HG03520 (cell line): ENCODE measurements around the gene NODAL.
"Not testable (repeated sequence)": the region's sequence is repeated elsewhere in the genome, so short reads cannot be mapped to it uniquely, and the experiment has no call there.

Source experiments
- ATAC-seq: cut with Tn5 transposase; IDR thresholded peaks from one replicate; pipeline ENCODE4 v1.9.1; 2021; ENCODE audit warnings: mild to moderate bottlenecking, moderate library complexity; ENCODE audit not compliant: unreplicated experiment

NODAL gene

DNA sequence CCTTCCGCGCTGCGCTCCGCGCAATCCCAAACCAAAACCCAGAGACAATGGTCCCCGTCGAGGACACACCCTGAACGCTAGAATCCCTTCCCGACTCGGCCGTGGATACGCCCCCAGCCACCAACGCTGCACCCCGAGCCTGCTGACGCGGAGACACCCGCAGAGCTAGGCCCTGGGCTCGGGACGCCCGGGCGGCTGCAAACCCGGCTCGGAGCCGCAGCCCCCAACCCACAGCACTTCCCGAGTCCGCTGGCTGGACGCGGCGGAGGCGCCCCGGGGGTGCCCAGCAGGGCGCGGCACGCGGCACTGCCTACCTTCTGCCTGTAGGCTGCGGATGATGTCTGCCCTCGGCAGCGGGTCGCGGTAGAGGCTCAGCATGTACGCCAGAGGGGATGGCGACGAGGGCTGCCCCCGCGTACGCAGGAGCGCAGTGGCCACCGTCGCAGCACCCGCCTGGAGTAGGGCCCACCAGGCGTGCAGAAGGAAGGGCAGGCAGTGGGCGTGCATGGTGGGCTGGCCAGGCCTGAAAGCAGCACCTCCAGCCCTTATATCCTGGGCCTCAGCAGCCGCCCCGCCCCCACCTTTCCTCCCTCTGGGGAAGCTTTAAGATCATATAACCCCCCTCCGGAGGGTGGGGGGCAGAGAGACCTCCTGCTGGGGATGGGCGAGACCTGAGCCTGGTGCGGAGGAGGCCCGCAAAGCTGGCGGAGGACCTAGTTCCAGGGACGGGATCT, at the start of gene NODAL:
Gene NODAL (minus strand): TSS at position 521 of the 734 bp plus-strand sequence. CDS start 14 bp downstream, at position 507.
- no peak for ATAC-seq

DNA sequence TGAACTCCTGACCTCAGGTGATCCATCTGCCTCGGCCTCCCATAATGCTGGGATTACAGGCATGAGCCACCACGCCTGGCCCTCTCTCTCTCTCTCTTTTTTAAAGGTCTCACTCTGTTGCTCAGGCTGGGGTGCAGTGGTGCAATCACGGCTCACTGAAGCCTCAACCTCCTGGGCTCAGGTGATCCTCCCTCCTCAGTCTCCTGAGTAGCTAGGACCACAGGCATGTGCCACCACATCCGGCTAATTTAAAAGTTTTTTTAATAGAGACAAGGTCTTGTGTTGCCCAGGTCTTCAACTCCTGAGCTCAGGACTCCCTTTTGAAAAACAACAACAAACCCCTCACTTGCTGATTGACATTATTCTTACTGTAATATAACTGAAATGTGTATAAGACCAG, 48.7 kb upstream of the NODAL start:
- no peak for ATAC-seq

DNA sequence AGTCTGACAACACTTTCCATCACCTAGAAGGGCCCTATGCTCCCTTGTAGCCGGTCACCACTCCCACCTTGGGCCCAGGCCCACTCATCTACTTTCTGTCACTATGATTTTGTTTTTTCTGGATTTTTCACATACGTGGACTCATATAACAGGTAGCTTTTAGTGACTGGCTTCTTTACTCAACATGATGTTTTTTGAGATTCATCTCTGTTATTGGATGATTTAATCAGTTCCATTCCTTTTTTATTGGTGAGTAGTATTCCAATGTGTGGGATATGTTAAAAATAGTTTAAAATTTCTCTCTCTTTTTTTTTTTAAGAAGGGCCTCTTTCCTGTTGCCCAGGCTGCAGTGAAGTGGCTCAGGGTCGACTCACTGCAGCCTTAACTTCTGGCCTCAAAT, 46.3 kb upstream of the NODAL start:
- ATAC-seq = no peak

DNA sequence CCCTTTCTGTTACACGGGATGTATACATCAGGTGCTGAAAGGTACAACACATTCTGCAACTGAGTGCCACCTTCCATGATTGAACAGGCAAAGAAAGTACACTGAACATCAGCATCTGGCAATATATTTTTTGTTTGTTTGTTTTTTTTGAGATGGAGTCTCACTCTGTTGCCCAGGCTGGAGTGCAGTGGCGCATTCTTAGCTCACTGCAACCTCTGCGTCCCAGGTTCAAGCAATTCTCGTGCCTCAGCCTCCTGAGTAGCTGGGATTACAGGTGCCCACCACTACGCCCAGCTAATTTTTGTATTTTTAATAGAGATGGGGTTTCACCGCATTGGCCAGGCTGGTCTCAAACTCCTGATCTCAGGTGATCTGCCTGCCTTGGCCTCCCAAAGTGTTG, 42.4 kb upstream of the NODAL start:
- ATAC-seq = not testable (repeated sequence)

GRCh38 chr10:70482982-70483760, 41.7 kb upstream of the NODAL start:
- no peak for ATAC-seq

GRCh38 chr10:70481831-70482530, 40.5 kb upstream of the NODAL start:
- ATAC-seq = no peak

DNA sequence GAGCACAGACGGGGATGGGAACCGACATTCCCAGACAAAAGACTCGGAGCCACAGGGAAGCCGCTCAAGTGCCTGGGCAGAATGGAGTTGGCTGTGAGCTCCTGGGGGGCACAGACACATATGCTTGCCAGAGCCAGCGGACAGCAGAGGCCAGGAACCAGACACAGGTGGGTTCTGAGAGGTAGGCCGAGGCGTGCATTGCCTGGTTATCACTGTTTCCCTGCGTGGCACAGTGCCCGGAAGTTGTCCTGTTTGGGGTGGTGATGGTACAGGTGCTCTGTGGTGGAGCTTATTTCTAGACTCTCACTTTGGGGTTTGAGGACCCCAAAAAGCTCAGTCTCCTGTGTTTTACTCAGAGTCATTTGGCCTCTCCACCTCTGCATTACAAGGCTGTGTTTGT, 39.6 kb upstream of the NODAL start:
- no peak for ATAC-seq

DNA sequence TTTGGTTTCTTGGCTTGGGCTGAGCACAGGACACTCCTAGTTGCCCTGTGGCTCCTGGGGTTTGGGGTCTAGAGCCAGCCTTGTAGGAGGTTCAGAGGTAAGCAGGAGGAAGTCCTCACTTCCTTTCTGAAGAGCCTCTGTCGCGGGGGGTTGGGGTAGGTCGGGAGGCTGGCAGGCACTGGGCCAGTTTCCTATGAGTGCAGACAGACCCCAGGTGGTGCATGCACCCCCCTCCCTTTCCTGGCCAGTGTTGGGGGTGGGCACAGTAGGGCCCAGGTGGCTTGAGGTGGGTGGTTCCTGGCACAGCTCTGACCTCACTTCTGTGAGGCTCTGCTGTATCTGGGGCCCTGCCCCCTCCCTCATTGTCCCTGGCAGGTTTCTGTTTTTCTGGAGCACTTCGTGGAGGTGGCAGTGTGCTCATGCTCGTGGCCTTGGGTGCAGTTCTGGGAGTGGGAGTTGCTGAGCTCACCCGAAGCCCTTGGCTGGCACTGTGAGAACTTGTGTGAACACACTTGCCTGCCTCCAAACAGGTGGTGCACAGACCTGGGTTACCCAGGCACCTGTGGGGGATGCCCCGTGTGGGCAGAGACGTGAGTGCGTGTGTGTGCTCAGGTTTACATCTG, 38.9 kb upstream of the NODAL start:
- ATAC-seq = no peak

GRCh38 chr10:70479626-70480238, 38.3 kb upstream of the NODAL start:
- ATAC-seq = no peak

GRCh38 chr10:70479165-70479581, 37.7 kb upstream of the NODAL start:
- ATAC-seq = no peak

DNA sequence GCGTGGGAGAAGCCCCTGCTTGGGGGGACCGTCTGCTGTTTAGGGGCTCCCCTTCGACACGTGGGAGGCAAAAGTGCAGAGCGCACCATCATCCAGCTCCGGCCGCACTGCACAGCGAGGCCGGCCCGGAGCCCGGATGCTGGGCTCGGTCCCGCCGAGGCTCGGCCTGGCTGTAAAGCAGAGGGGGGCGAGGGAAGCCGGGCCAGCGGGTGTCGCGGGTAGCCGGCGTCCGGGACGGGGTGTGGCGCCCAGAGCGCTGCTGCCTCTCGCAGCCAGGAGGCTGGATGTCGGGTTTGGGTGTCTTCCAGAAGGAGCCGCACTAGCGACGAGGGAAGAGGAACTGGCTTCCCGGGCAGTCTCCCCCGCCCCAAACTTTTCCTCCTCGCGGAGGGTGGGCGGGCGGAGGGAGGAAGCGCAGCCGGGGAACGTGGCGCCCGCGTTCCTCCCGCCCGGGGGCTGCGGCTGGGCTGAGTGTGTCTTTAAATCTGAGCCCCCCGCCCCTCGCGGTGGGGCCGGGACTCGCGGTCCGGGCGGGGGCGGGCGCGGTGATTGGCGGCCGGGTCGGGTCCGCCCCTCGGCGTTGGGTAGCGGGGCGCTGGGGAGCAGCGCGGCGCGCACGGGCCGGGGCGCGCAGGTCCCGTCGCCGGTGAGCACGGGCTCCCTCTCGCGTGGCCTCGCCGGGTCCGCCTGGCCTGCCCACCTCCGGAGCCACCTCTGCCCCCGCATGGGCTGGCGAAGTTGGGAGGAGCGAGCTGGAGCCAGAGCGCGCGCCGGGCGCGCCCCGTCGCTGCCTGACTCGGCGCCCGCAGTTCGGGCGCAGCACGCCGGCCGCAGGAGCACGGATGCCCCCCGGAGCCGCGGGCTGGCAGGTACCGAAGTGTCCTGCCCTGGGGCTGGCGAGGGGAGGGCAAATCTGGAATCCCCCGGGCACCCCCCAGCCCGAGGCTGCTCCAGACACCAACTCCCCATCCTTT, 37.0 kb upstream of the NODAL start, which contains the start of gene PALD1:
Gene PALD1 (plus strand): TSS at position 577 of the 974 bp plus-strand sequence. CDS start 47,185 bp downstream, outside the sequence.
- ATAC-seq = no peak

GRCh38 chr10:70477661-70478162, 36.2 kb upstream of the NODAL start:
- ATAC-seq = no peak

DNA sequence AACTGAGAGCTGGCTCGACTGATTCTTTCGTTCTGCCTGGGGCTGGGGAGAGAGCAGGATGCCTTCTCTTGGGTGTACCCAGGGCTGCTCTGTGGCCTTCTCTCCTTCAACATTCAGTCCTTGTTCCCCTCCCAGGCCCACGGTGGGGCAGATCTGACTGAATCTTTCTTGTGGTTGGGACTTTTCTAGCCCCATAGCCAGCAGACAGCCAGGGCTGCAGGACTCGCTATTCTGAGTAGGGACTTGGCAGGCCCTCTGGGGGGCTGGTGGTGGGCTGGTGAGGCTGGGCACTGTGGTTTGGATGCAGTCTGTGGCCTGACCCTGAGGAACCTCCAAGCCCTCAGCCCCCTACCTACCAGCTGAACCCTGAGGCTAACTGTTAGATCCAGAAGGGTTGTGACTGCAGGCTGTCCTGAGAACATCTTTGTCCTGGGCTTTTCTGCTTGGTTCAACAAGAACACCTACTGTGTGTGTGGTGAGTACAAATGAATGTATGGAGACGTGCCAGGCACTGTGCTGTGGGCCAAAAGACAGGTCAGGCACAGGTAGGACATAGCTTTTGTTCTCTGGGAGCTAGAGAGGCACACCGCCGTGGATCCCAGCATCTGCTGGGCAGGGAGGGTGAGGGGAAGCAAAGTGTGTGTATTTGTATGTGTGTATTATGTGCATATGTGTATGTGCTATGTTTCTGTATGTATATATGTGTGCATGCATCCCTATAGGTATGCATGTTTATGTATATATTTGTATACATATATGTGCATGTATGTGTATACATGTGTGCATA, 35.0 kb upstream of the NODAL start:
- ATAC-seq = no peak

- ATAC-seq = no peak
Measured at GRCh38 chr10:70475661-70476060, 34.2 kb upstream of the NODAL start.

- ATAC-seq = no peak
Measured at GRCh38 chr10:70474780-70475179, 33.3 kb upstream of the NODAL start.

GRCh38 chr10:70472799-70473454, 31.4 kb upstream of the NODAL start:
- no peak for ATAC-seq

DNA sequence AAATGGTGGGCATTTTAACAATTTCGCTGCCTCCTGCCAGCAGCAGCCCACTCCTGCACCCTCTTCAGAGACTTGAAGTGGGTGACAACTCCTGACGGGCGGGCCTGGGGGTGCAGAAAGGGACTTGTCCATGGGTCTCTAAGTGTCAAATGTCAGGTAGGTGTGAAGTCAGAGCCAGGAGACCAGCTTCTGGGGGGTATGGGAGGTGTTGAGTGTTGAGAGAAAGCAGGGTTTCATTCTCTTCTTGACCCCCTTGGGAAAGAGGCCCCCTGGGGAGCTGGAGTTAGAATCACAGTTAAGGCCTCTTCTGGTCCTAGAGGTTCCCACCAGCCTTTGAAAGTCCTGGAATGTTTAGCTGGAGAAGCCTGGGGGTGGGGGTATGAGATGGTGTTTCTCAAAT, 25.5 kb upstream of the NODAL start:
- no peak for ATAC-seq

GRCh38 chr10:70465832-70466231, 24.4 kb upstream of the NODAL start:
- no peak for ATAC-seq
